Endothelial cell of umbilical vein (primary cell): ENCODE measurements around the gene KLC3. TPM values are rescaled to one million over a fixed set of nuclear protein-coding genes. Genes with fewer than 3 reads are reported as not detected.

ENCODE experiments used
- BruUV-seq: library from RNA; stranded (reverse); fragments of 400-500 nt; replicated peaks from 2 replicates; lab custom pipeline; 2021; lab: Mats Ljungman, UMichigan
- CTCF ChIA-PET: fragments of 300-600, 350-600 bp; sonication (Branson Sonifier 250); formaldehyde crosslinking; loops from one replicate; lab custom pipeline; 2021; ENCODE audit warnings: antibody characterized with exemption, inconsistent platforms; lab: Charles Lee
- POLR2A ChIA-PET: fragments of 300-600, 350-600 bp; sonication (Branson Sonifier 250); formaldehyde crosslinking; loops from one replicate; lab custom pipeline; 2021; ENCODE audit warnings: antibody characterized with exemption, inconsistent platforms; lab: Charles Lee
- DNase-seq: peaks from one replicate; pipeline ENCODE4 v3.0.0-alpha.2; 2011; ENCODE audit warnings: low read depth, low spot score
- FAIRE-seq: peaks from 2 replicates; lab custom pipeline; 2011; peaks lifted over from hg19 to GRCh38; lab: Jason Lieb, UNC
- H2AFZ ChIP-seq: 2 replicates; pipeline ENCODE4 v1.6.0; 2012; ENCODE audit warnings: low read depth, low read length, control low read depth, inconsistent platforms
- H3K27ac ChIP-seq: 2 replicates; pipeline ENCODE4 v1.5.1; 2011; ENCODE audit warnings: low read depth, mild to moderate bottlenecking, control low read depth, low read length, moderate library complexity; ENCODE audit not compliant: insufficient read depth
- H3K27me3 ChIP-seq, 2 experiments: 2 replicates each; pipeline versions ENCODE4 v1.6.0 to v1.6.1; 2011; ENCODE audit warnings: low read length in 2 of 2, mixed read lengths in 1 of 2; ENCODE audit not compliant: control insufficient read depth in 2 of 2, insufficient read depth in 2 of 2
- H3K36me3 ChIP-seq, 2 experiments: 2 replicates in 1 of 2; 3 replicates in 1 of 2; pipeline ENCODE4 v1.5.1; 2011; ENCODE audit warnings: low read length in 2 of 2, mild to moderate bottlenecking in 1 of 2, moderate library complexity in 1 of 2; ENCODE audit not compliant: control insufficient read depth in 2 of 2, insufficient read depth in 2 of 2; ENCODE audit errors: extremely low read depth in 1 of 2
- H3K4me1 ChIP-seq: 3 replicates; pipeline ENCODE4 v1.5.1; 2011; ENCODE audit warnings: mild to moderate bottlenecking, low read length; ENCODE audit not compliant: control insufficient read depth, insufficient read depth; ENCODE audit errors: extremely low read depth
- H3K4me2 ChIP-seq: 2 replicates; pipeline ENCODE4 v1.6.1; 2011; ENCODE audit warnings: low read length, control low read depth, mixed read lengths; ENCODE audit not compliant: insufficient read depth
- H3K4me3 ChIP-seq, 3 experiments: fragments of 200-600 bp in 1 of 3; sonication (generic), shearing (Covaris generic) in 1 of 3; replicated peaks in 1 of 3; 2 replicates each; pipeline ENCODE4 v1.5.1; 2011 to 2016; ENCODE audit warnings: control low read depth in 3 of 3, low read length in 3 of 3, mild to moderate bottlenecking in 2 of 3, inconsistent platforms in 1 of 3, low read depth in 1 of 3, moderate library complexity in 1 of 3; ENCODE audit not compliant: insufficient read depth in 1 of 3
- H3K79me2 ChIP-seq: 2 replicates; pipeline ENCODE4 v1.6.0; 2012; ENCODE audit warnings: low read length, inconsistent platforms; ENCODE audit not compliant: control insufficient read depth, insufficient read depth
- H3K9ac ChIP-seq: replicated peaks from 2 replicates; pipeline ENCODE3; 2011; ENCODE audit warnings: low read length, control low read depth; ENCODE audit not compliant: insufficient read depth; ENCODE audit errors: extremely low read depth
- H3K9me1 ChIP-seq: replicated peaks from 3 replicates; pipeline ENCODE4 v1.6.0; 2011; ENCODE audit warnings: mild to moderate bottlenecking, low read length; ENCODE audit not compliant: control insufficient read depth, insufficient read depth; ENCODE audit errors: extremely low read depth
- H3K9me3 ChIP-seq: replicated peaks from 2 replicates; pipeline ENCODE4 v1.5.1; 2012; ENCODE audit warnings: low read length, inconsistent platforms; ENCODE audit not compliant: control insufficient read depth, insufficient read depth
- H4K20me1 ChIP-seq: replicated peaks from 2 replicates; pipeline ENCODE3; 2011; ENCODE audit warnings: mild to moderate bottlenecking, low read length; ENCODE audit not compliant: control insufficient read depth, insufficient read depth; ENCODE audit errors: extremely low read depth
- CTCF ChIP-seq, 2 donors: IDR thresholded peaks; 1 replicate in 1 of 2; 2 replicates in 1 of 2; pipeline ENCODE4 v1.5.1; 2011; ENCODE audit warnings: low read length in 2 of 2, mild to moderate bottlenecking in 2 of 2, moderate library complexity in 2 of 2, control low read depth in 1 of 2, inconsistent platforms in 1 of 2, low read depth in 1 of 2; ENCODE audit not compliant: insufficient read depth in 1 of 2; ENCODE audit errors: extremely low read depth in 1 of 2
- EZH2 ChIP-seq: IDR thresholded peaks from 2 replicates; pipeline ENCODE4 v1.6.1; 2012; ENCODE audit warnings: borderline replicate concordance, low read depth, mild to moderate bottlenecking, moderate library complexity, low read length, inconsistent platforms; ENCODE audit not compliant: severe bottlenecking
- FOS ChIP-seq: IDR thresholded peaks from 2 replicates; pipeline ENCODE4 v1.6.1; 2011; ENCODE audit warnings: mild to moderate bottlenecking, low read length, moderate library complexity, borderline replicate concordance; ENCODE audit not compliant: insufficient read depth
- GATA2 ChIP-seq: IDR thresholded peaks from 2 replicates; pipeline ENCODE4 v1.7.0; 2011; ENCODE audit warnings: low read depth, mild to moderate bottlenecking, moderate library complexity, mixed read lengths, low read length; ENCODE audit not compliant: insufficient read length, insufficient read depth
- JUN ChIP-seq: IDR thresholded peaks from 2 replicates; pipeline ENCODE4 v1.6.1; 2011; ENCODE audit warnings: borderline replicate concordance, low read depth; ENCODE audit not compliant: insufficient read length, insufficient read depth
- MYC ChIP-seq: IDR thresholded peaks from one replicate; pipeline ENCODE4 v1.6.1; 2011; ENCODE audit warnings: mild to moderate bottlenecking, low read depth, low read length
- POLR2A ChIP-seq: IDR thresholded peaks from 2 replicates; pipeline ENCODE4 v1.6.1; 2012; ENCODE audit warnings: low read depth, mild to moderate bottlenecking, control low read depth, low read length
- POLR2AphosphoS5 ChIP-seq: IDR thresholded peaks from 2 replicates; pipeline ENCODE4 v1.6.1; 2012; ENCODE audit warnings: low read depth, mild to moderate bottlenecking, control low read depth, low read length, moderate library complexity; ENCODE audit not compliant: insufficient read depth
- dilution Hi-C: fragments of 300-500 bp; cut with MboI; formaldehyde crosslinking; loops from one replicate; pipeline ENCODE4 v1.15.0; 2019; ENCODE audit warnings: low sequenced_read_pairs; ENCODE audit not compliant: extremely low pct_ligation_motif_present
- intact Hi-C: fragments of 100-400 bp; cut with micrococcal nuclease; formaldehyde crosslinking; loops from one replicate; pipeline ENCODE4 v1.10.0; 2022
- polyA plus RNA-seq, 4 experiments: library from polyadenylated mRNA; depleted of rRNA in 3 of 4; stranded (reverse) in 3 of 4; unstranded in 1 of 4; fragments of >200 nt; gene quantifications; 2 replicates each; pipeline versions ENCODE4 v1.2.1 to v1.2.3, GENCODE V29; 2011 to 2012; ENCODE audit warnings: missing spikeins in 1 of 4
- total RNA-seq: library from RNA; stranded (reverse); gene quantifications from 2 replicates; pipeline ENCODE4 v1.2.3, GENCODE V29; 2021
- TF ChIP-seq, protein P1 (sequence below): IDR thresholded peaks from 2 replicates; pipeline ENCODE4 v1.6.1; 2011; ENCODE audit not compliant: insufficient read depth, insufficient read length

Gene KLC3
- total and polyA plus RNA-seq, 2 donors (not counting 3 experiments of a cell fraction or from before 2014, with no cell fraction given), result not detected

- TF ChIP-seq CTCF (IDR thresholded peaks at IDR 0.05; ENCODE audit: extremely low read depth in 1 of 2, insufficient read depth in 1 of 2, low read depth in 1 of 2, low read length in 2 of 2) (no peak), JUN (no peak), EZH2 (no peak), GATA2 (no peak), POLR2AphosphoS5 (no peak), FOS (no peak), MYC (no peak), POLR2A (no peak)
- TF ChIP-seq, protein P1, sequence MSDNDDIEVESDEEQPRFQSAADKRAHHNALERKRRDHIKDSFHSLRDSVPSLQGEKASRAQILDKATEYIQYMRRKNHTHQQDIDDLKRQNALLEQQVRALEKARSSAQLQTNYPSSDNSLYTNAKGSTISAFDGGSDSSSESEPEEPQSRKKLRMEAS, result no peak
- H3K27me3 ChIP-seq, result no peaks in the 10 kb centered on the region
- H3K4me3 ChIP-seq, result no peak overlapping the region
- no peaks in the 10 kb centered on the region for H3K9me1 ChIP-seq
- no peaks in the 10 kb centered on the region for H4K20me1 ChIP-seq
- POLR2A ChIA-PET, result no interaction called here
- H3K9ac ChIP-seq, result no peak overlapping the region
- no peaks in the 10 kb centered on the region for H3K9me3 ChIP-seq
- H3K79me2 ChIP-seq, result no peaks in the 10 kb centered on the region
- intact Hi-C loops, result no loop called here
- H3K4me1 ChIP-seq, result peaks cover 3% of the 10 kb centered on the region
- CTCF ChIA-PET, result interaction anchor here (0.7 kb wide), 1 partner anchor 131 kb away, joined by 3 read pairs; no protein-coding TSS in a partner anchor
- no peaks in the 10 kb centered on the region for H3K36me3 ChIP-seq
- DNase-seq, result no peak
- H3K27ac ChIP-seq, result no peak overlapping the region
- no peak overlapping the region for H3K4me2 ChIP-seq
- no peak for FAIRE-seq
- no peak overlapping the region for H2AFZ ChIP-seq
- dilution Hi-C loops, result no loop called here
- no TSS peak for BruUV-seq
Measured at GRCh38 chr19:45331411-45331810, 9.1 kb upstream of the KLC3 start.
